GM18499 (cell line): Measurements from ENCODE around the gene AFF3.
"Not testable (repeated sequence)": the region's sequence is repeated elsewhere in the genome, so short reads cannot be mapped to it uniquely, and the experiment has no call there.

Source experiments
- ATAC-seq: cut with Tn5 transposase; IDR thresholded peaks from one replicate; pipeline ENCODE4 v1.9.1; 2021; ENCODE audit warnings: moderate number of reproducible peaks; ENCODE audit not compliant: insufficient read depth, unreplicated experiment

Gene AFF3

GRCh38 chr2:99776906-99777646 lies 365.3 kb downstream of the AFF3 start:
- no peak for ATAC-seq

- ATAC-seq = no peak
Observed at GRCh38 chr2:99776206-99776905, 366.0 kb downstream of the AFF3 start.

GRCh38 chr2:99775585-99775984 lies 366.8 kb downstream of the AFF3 start:
- ATAC-seq = no peak

- ATAC-seq = not testable (repeated sequence)
Observed at GRCh38 chr2:99773642-99774041, 368.7 kb downstream of the AFF3 start.

GRCh38 chr2:99772591-99773331 lies 369.6 kb downstream of the AFF3 start:
- ATAC-seq = no peak

- ATAC-seq = no peak
Observed at GRCh38 chr2:99771681-99772333, 370.6 kb downstream of the AFF3 start.

- no peak for ATAC-seq
Observed at GRCh38 chr2:99770876-99771275, 371.5 kb downstream of the AFF3 start.

- ATAC-seq = no peak
Observed at GRCh38 chr2:99765731-99766318, 376.6 kb downstream of the AFF3 start.

GRCh38 chr2:99763764-99764163 lies 378.6 kb downstream of the AFF3 start:
- ATAC-seq = no peak

- no peak for ATAC-seq
Observed at GRCh38 chr2:99762714-99763113, 379.7 kb downstream of the AFF3 start.

- ATAC-seq = no peak
Observed at GRCh38 chr2:99757611-99758114, 384.7 kb downstream of the AFF3 start.

- no peak for ATAC-seq
Observed at GRCh38 chr2:99756059-99756458, 386.3 kb downstream of the AFF3 start.

- ATAC-seq = no peak
Observed at GRCh38 chr2:99754210-99754609, 388.2 kb downstream of the AFF3 start.

GRCh38 chr2:99753505-99753904 lies 388.9 kb downstream of the AFF3 start:
- no peak for ATAC-seq

GRCh38 chr2:99748344-99748743 lies 394.0 kb downstream of the AFF3 start:
- no peak for ATAC-seq

- ATAC-seq = no peak
Observed at GRCh38 chr2:99747842-99748241, 394.5 kb downstream of the AFF3 start.

GRCh38 chr2:99743146-99743545 lies 399.2 kb downstream of the AFF3 start:
- no peak for ATAC-seq

GRCh38 chr2:99737537-99737936 lies 404.9 kb downstream of the AFF3 start:
- no peak for ATAC-seq

GRCh38 chr2:99735753-99736152 lies 406.6 kb downstream of the AFF3 start:
- ATAC-seq = no peak

- ATAC-seq = not testable (repeated sequence)
Observed at GRCh38 chr2:99735314-99735713, 407.1 kb downstream of the AFF3 start.
